ENCODE data around the gene FILIP1L. TPM values are rescaled to one million over a fixed set of nuclear protein-coding genes. Genes with fewer than 3 reads are reported as not detected.

FILIP1L gene
- total and polyA plus RNA-seq, 2 donors (not counting 1 experiment from before 2014, with no cell fraction given): 0.32 to 0.48 TPM

DNA sequence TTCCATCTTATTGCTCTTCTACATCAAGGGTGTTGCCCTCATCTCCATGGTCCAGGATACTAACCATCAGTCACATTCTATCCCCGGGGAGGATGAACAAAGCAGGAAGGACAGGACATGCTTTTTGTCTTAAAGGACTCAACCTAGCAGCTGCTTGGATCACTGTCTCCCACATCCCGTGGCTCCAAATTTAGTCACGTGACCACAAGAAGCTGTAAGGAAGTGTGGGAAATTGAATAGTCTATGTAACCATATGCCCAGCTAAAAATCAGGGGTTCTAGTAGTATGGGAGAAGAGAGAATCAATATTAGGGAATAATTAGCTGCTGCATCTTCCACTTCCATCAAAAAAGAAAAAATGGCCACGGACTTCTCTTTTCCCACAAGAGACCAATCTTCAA lies 314.9 kb downstream of the FILIP1L start:
- Mint-ChIP-seq H3K4me1 (no peaks in the 10 kb centered on the region), H3K4me3 (no peak overlapping the region), H3K9me3 (ENCODE audit: insufficient read depth) (peaks cover 2% of the 10 kb centered on the region), H3K27ac (no peak overlapping the region), H3K27me3 (no peaks in the 10 kb centered on the region)
- intact Hi-C loops (cut with micrococcal nuclease): no loop called here
- TF ChIP-seq EZH2 (IDR thresholded peaks at IDR 0.05; ENCODE audit: borderline replicate concordance, insufficient read depth, low read depth, low read length, poor library complexity, severe bottlenecking): no peak
- TF ChIP-seq, protein P1, sequence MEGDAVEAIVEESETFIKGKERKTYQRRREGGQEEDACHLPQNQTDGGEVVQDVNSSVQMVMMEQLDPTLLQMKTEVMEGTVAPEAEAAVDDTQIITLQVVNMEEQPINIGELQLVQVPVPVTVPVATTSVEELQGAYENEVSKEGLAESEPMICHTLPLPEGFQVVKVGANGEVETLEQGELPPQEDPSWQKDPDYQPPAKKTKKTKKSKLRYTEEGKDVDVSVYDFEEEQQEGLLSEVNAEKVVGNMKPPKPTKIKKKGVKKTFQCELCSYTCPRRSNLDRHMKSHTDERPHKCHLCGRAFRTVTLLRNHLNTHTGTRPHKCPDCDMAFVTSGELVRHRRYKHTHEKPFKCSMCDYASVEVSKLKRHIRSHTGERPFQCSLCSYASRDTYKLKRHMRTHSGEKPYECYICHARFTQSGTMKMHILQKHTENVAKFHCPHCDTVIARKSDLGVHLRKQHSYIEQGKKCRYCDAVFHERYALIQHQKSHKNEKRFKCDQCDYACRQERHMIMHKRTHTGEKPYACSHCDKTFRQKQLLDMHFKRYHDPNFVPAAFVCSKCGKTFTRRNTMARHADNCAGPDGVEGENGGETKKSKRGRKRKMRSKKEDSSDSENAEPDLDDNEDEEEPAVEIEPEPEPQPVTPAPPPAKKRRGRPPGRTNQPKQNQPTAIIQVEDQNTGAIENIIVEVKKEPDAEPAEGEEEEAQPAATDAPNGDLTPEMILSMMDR (IDR thresholded peaks at IDR 0.05): no peak
- H3K27ac ChIP-seq (ENCODE audit: low read length in 2 of 2): no peak overlapping the region
- H3K9me3 ChIP-seq (ENCODE audit: control extremely low read depth in 1 of 3, control insufficient read depth in 2 of 3, insufficient read depth in 1 of 3, low read length in 2 of 3): peaks cover 0 to 3% (median 0%) of the 10 kb centered on the region in 3 donors
- no peak for ATAC-seq (ENCODE audit: low read depth)
- no peaks in the 10 kb centered on the region for H3K4me1 ChIP-seq (ENCODE audit: control insufficient read depth in 2 of 2, insufficient read depth in 2 of 2, low read length in 2 of 2)
- no peaks in the 10 kb centered on the region for H4K20me1 ChIP-seq (ENCODE audit: control insufficient read depth, insufficient read depth, low read length, poor library complexity, severe bottlenecking)
- no peak overlapping the region for H3K4me3 ChIP-seq (ENCODE audit: control extremely low read depth in 1 of 5, extremely low read depth in 1 of 5, insufficient read depth in 1 of 5, low read depth in 2 of 5, low read length in 4 of 5)
- 93% methylated on average over 2 of the region's 4 CpGs for WGBS (ENCODE audit: insufficient coverage)
- peaks cover 0 to 1% of the 10 kb centered on the region in 2 experiments for H3K36me3 ChIP-seq (replicated peaks in 1 of 2; ENCODE audit: control extremely low read depth in 1 of 2, control insufficient read depth in 1 of 2, extremely low read depth in 1 of 2, insufficient read depth in 2 of 2, low read length in 1 of 2)
- no peaks in the 10 kb centered on the region for H3K79me2 ChIP-seq (ENCODE audit: control insufficient read depth, insufficient read depth, low read length)
- no peak overlapping the region for H3K9ac ChIP-seq (ENCODE audit: low read length)
- CTCF ChIA-PET: no interaction called here
- H3K4me2 ChIP-seq (replicated peaks; ENCODE audit: low read depth, low read length, poor library complexity, severe bottlenecking): no peak overlapping the region
- H3K27me3 ChIP-seq (replicated peaks in 1 of 4; ENCODE audit: control extremely low read depth in 1 of 4, control insufficient read depth in 3 of 4, insufficient read depth in 4 of 4, low read length in 3 of 4): no peaks in the 10 kb centered on the region
- POLR2A ChIA-PET: no interaction called here
- no peak for DNase-seq
- no peak overlapping the region for H2AFZ ChIP-seq (ENCODE audit: insufficient read depth, low read depth, low read length, poor library complexity, severe bottlenecking)

DNA sequence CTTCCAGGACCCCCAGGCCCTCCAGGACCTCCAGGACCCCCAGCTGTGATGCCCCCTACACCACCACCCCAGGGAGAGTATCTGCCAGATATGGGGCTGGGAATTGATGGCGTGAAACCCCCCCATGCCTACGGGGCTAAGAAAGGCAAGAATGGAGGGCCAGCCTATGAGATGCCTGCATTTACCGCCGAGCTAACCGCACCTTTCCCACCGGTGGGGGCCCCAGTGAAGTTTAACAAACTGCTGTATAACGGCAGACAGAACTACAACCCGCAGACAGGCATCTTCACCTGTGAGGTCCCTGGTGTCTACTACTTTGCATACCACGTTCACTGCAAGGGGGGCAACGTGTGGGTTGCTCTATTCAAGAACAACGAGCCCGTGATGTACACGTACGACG lies 318.7 kb downstream of the FILIP1L start:
- no peak overlapping the region for H3K27ac Mint-ChIP-seq
- CTCF ChIA-PET: no interaction called here
- H3K4me1 Mint-ChIP-seq: no peaks in the 10 kb centered on the region
- peaks cover 0 to 3% (median 0%) of the 10 kb centered on the region in 3 donors for H3K9me3 ChIP-seq (ENCODE audit: control extremely low read depth in 1 of 3, control insufficient read depth in 2 of 3, insufficient read depth in 1 of 3, low read length in 2 of 3)
- no peaks in the 10 kb centered on the region for H3K36me3 ChIP-seq (replicated peaks in 1 of 2; ENCODE audit: control extremely low read depth in 1 of 2, control insufficient read depth in 1 of 2, extremely low read depth in 1 of 2, insufficient read depth in 2 of 2, low read length in 1 of 2)
- no peak for TF ChIP-seq EZH2 (IDR thresholded peaks at IDR 0.05; ENCODE audit: borderline replicate concordance, insufficient read depth, low read depth, low read length, poor library complexity, severe bottlenecking)
- TF ChIP-seq, protein P1 (IDR thresholded peaks at IDR 0.05): no peak
- H3K9me3 Mint-ChIP-seq (ENCODE audit: insufficient read depth): no peaks in the 10 kb centered on the region
- POLR2A ChIA-PET: no interaction called here
- no peak overlapping the region for H3K4me3 ChIP-seq (ENCODE audit: control extremely low read depth in 1 of 5, extremely low read depth in 1 of 5, insufficient read depth in 1 of 5, low read depth in 2 of 5, low read length in 4 of 5)
- no peaks in the 10 kb centered on the region for H3K4me1 ChIP-seq (ENCODE audit: control insufficient read depth in 2 of 2, insufficient read depth in 2 of 2, low read length in 2 of 2)
- H3K27ac ChIP-seq (ENCODE audit: low read length in 2 of 2): no peak overlapping the region
- ATAC-seq (ENCODE audit: low read depth) (no peak), DNase-seq (no peak)
- no peak overlapping the region for H3K4me3 Mint-ChIP-seq
- no peaks in the 10 kb centered on the region for H3K79me2 ChIP-seq (ENCODE audit: control insufficient read depth, insufficient read depth, low read length)
- no peak overlapping the region for H3K4me2 ChIP-seq (replicated peaks; ENCODE audit: low read depth, low read length, poor library complexity, severe bottlenecking)
- intact Hi-C loops (cut with micrococcal nuclease): no loop called here
- H3K9ac ChIP-seq (ENCODE audit: low read length): no peak overlapping the region
- H3K27me3 ChIP-seq (replicated peaks in 1 of 4; ENCODE audit: control extremely low read depth in 1 of 4, control insufficient read depth in 3 of 4, insufficient read depth in 4 of 4, low read length in 3 of 4): no peaks in the 10 kb centered on the region
- 90% methylated on average over 15 of the region's 15 CpGs for WGBS (ENCODE audit: insufficient coverage)
- H2AFZ ChIP-seq (ENCODE audit: insufficient read depth, low read depth, low read length, poor library complexity, severe bottlenecking): no peak overlapping the region
- H3K27me3 Mint-ChIP-seq: peaks cover 6% of the 10 kb centered on the region
- H4K20me1 ChIP-seq (ENCODE audit: control insufficient read depth, insufficient read depth, low read length, poor library complexity, severe bottlenecking): no peaks in the 10 kb centered on the region

All from B cell (primary cell).